Stimulated activated CD8-positive, alpha-beta memory T cell treated with anti-CD3 and anti-CD28 coated beads, Interleukin-15, amount 100 ng/mL, for 24 hours (primary cell): Measurements from ENCODE around the gene NXN.
"Not testable (repeated sequence)": the region's sequence is repeated elsewhere in the genome, so short reads cannot be mapped to it uniquely, and the experiment has no call there.

Experiments used
- DNase-seq: peaks from one replicate; pipeline ENCODE4 v3.0.0-alpha.2; 2020; ENCODE audit warnings: low read depth

Gene NXN

GRCh38 chr17:862582-862981 lies 117.0 kb downstream of the NXN start:
- no peak for DNase-seq

GRCh38 chr17:861364-861763 lies 118.2 kb downstream of the NXN start:
- no peak for DNase-seq

DNA sequence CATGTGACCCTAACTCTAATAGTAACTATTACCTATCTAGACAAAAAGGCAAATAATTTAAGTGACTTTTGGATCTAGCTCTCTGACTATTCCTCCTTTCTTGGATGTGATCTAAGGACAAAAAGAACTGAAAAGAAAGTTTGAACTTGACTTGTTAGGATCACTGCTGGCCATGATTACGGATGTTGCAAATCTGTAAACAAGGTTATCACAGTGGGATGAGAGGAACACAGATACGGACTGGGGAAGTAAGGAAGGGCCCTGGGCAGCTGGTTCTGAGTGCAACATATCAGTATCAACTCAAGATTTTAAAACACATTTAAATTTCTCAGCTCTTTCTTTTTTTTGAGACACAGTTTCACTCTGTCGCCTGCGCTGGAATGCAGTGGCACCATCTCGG lies 118.8 kb downstream of the NXN start:
- no peak for DNase-seq

DNA sequence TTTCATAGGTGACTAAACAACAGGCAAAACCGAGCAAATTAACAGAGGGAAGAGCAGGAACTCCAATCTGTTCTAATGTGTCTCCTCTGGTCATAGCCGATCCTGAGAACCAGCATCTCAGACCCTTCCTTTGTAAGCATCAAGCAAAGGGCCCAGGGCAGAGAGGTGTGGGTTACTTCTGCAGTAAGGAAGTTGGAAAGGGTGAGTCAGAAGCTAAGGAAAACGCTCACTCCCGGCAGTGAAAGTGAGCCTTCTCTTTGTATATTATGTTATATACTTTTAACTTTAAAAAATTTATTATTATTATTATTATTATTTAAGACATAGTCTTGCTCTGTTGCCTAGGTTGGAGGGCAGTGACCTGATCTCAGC lies 119.8 kb downstream of the NXN start:
- no peak for DNase-seq

DNA sequence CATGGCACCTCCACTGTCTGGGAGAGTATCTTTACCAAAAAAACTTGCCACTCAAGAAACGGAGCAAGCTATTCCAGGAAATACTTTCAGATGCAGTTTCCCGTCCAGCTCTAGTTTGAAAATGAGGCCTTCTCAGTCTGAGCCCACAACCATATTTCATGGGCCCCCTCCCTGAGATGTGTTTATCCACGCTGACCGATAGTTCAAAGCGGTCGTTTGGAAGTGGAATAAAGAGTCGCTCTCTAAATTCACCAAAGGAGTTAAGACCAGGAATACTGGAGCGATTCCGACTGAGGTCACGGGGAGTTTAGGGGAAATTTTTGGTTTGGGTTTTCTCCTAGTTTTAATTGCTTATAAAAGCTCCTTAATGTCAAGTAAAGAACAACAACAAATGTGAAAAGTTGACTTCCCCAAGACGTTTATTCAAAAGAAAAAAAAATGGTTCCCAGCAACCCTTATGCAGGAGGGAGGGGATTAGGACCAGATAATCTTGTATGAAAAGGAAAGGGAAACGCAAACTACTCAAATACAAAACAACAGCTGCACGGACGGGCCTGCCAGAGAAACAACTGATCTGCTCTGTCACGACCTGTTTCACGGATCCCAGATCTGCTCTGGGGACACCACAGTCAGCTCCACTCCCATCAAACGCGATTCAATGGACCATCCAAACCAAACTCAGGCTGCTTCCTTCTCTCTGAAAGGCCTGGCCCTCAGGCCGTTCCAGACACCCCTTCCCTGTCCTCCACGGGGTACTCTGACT lies 120.3 kb downstream of the NXN start:
- DNase-seq, result no peak

- DNase-seq, result no peak
Measured at GRCh38 chr17:856149-856548, 123.4 kb downstream of the NXN start.

- no peak for DNase-seq
Measured at GRCh38 chr17:855569-855968, 124.0 kb downstream of the NXN start.

DNA sequence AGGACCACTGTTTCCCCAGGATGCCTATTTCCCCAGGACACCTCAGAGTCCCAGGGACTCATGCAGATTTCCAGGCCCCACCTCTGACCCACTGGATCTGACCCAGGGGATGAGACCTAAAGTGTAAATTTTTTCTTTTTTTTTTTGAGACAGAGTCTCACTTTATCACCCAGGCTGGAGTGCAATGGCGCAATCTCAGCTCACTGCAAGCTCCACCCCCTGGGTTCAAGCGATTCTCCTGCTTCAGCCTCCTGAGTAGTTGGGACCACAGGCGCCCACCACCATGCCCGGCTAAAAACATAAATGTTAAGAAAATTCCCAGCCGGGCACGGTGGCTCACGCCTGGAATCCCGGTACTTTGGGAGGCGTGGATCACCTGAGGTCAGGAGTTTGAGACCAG lies 126.7 kb downstream of the NXN start:
- DNase-seq, result not testable (repeated sequence)

- no peak for DNase-seq
Measured at GRCh38 chr17:852349-852748, 127.2 kb downstream of the NXN start.

- DNase-seq, result no peak
Measured at GRCh38 chr17:851924-852323, 127.7 kb downstream of the NXN start.

GRCh38 chr17:850851-851763 lies 128.5 kb downstream of the NXN start:
- no peak for DNase-seq

GRCh38 chr17:850086-850850 lies 129.3 kb downstream of the NXN start:
- no peak for DNase-seq

GRCh38 chr17:848402-848801 lies 131.2 kb downstream of the NXN start:
- DNase-seq, result no peak

- no peak for DNase-seq
Measured at GRCh38 chr17:846901-847843, 132.4 kb downstream of the NXN start.

- no peak for DNase-seq
Measured at GRCh38 chr17:841313-841712, 138.3 kb downstream of the NXN start.

DNA sequence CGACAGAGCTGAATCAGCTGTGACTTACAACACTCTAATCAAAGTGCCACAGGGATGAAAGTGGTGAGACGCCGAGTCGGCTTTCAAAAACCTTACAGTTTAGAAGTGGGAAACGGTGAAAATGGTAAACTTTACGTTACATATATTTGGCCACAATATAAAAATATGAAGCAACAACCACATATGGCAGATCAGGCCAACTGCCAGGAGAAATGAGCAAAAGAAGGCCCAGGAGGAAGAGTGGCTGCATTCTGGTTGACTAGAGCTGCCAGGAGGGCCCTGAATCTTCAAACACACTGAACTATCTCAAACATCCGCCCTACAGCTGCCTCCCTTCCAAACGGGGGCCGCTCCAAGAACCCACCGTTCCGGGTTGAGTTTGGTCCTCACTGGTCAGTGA lies 141.1 kb downstream of the NXN start:
- DNase-seq, result no peak

- DNase-seq, result no peak
Measured at GRCh38 chr17:836151-836550, 143.4 kb downstream of the NXN start.

DNA sequence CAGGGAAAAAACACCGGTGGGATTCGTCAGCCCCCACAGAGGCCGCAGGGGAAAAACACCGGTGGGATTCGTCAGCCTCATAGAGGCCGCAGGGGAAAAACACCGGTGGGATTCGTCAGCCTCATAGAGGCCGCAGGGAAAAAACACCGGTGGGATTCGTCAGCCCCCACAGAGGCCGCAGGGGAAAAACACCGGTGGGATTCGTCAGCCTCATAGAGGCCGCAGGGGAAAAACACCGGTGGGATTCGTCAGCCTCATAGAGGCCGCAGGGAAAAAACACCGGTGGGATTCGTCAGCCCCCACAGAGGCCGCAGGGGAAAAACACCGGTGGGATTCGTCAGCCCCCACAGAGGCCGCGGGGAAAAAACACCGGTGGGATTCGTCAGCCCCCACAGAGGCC lies 143.9 kb downstream of the NXN start:
- not testable (repeated sequence) for DNase-seq

DNA sequence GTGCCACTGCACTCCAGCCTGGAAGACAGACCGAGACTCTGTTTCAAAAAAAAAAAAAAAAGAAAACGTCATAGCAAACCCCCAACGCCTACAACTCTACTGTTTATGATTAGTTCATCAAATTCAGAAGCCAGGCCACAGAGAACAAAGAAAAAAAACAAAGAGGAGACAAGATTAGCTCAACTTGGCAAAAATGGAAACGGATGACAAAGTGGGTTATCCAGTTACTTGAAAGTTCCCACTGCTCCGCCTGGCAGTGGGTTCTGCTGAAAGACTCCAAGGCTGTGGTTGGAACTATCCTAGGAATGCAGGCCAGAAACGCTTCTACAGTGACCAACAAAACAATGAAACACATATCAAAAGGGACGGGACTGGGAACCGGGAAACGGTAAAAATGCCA lies 144.3 kb downstream of the NXN start:
- no peak for DNase-seq

DNA sequence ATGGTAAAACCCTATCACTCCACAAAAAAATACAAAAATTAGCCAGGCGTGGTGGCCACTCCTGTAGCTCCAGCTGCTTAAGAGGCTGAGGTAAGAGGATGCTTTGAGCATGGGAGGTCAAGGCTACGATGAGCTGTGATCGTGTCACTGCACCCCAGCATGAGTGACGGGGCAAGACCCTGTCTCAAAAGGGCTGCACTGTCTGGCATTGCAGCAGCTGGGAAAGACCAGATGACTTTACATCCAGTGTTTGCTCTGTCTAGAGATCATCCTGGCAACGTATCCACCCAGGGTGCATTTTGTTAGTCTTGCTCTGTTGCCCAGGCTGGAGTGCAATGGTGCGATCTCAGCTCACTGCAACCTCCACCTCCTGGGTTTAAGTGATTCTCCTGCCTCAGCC lies 145.4 kb downstream of the NXN start:
- DNase-seq, result no peak

- no peak for DNase-seq
Measured at GRCh38 chr17:830950-831349, 148.6 kb downstream of the NXN start.

GRCh38 chr17:830381-830780 lies 149.2 kb downstream of the NXN start:
- DNase-seq, result no peak
